Liver (tissue), 9 donors: Measurements from ENCODE around the gene FCGR2B. TPM values are rescaled to one million over a fixed set of nuclear protein-coding genes. Genes with fewer than 3 reads are reported as not detected.

Source experiments
- DNase-seq: peaks from one replicate; pipeline ENCODE4 v3.0.0-alpha.2; 2017; ENCODE audit warnings: low spot score
- H3K27ac ChIP-seq, 2 donors: one replicate each; pipeline ENCODE4 v1.7.0; 2013; ENCODE audit warnings: inconsistent platforms in 2 of 2, low read length in 2 of 2, control low read depth in 1 of 2, low read depth in 1 of 2, mild to moderate bottlenecking in 1 of 2
- H3K27me3 ChIP-seq, 4 donors: one replicate each; pipeline versions ENCODE4 v1.6.1 to v1.7.0; 2013; ENCODE audit warnings: low read length in 3 of 4, inconsistent platforms in 1 of 4, mild to moderate bottlenecking in 1 of 4, moderate library complexity in 1 of 4; ENCODE audit not compliant: control insufficient read depth in 4 of 4, insufficient read depth in 4 of 4
- H3K36me3 ChIP-seq, 4 donors: one replicate each; pipeline versions ENCODE4 v1.6.1 to v1.7.0; 2013; ENCODE audit warnings: low read length in 3 of 4, mild to moderate bottlenecking in 3 of 4, low read depth in 1 of 4, moderate library complexity in 1 of 4; ENCODE audit not compliant: control insufficient read depth in 4 of 4, insufficient read depth in 3 of 4
- H3K4me1 ChIP-seq, 4 donors: one replicate each; pipeline versions ENCODE4 v1.6.1 to v1.7.0; 2013; ENCODE audit warnings: low read length in 3 of 4, mild to moderate bottlenecking in 3 of 4, moderate library complexity in 1 of 4; ENCODE audit not compliant: control insufficient read depth in 4 of 4, insufficient read depth in 4 of 4
- H3K4me3 ChIP-seq, 3 donors: one replicate each; pipeline versions ENCODE4 v1.6.1 to v1.7.0; 2013; ENCODE audit warnings: low read length in 3 of 3, control low read depth in 1 of 3, low read depth in 1 of 3, mild to moderate bottlenecking in 1 of 3
- H3K9ac ChIP-seq, 2 donors: one replicate each; pipeline ENCODE4 v1.7.0; 2013; ENCODE audit warnings: low read length in 2 of 2, mild to moderate bottlenecking in 2 of 2, moderate library complexity in 2 of 2, control low read depth in 1 of 2, low read depth in 1 of 2
- H3K9me3 ChIP-seq, 4 donors: one replicate each; pipeline versions ENCODE4 v1.6.1 to v1.7.0; 2013; ENCODE audit warnings: low read length in 3 of 4; ENCODE audit not compliant: control insufficient read depth in 4 of 4
- CTCF ChIP-seq: fragments of 150-350 bp; IDR thresholded peaks from 2 replicates; pipeline ENCODE4 v1.5.1; 2017; ENCODE audit warnings: improper control_type of control experiment, low read depth, low read length; ENCODE audit not compliant: missing input control
- FOXA2 ChIP-seq: IDR thresholded peaks from 2 replicates; pipeline ENCODE4 v1.6.1; 2016; ENCODE audit warnings: antibody characterized with exemption
- GABPA ChIP-seq, 2 donors: IDR thresholded peaks in 1 of 2; conservative IDR thresholded peaks in 1 of 2; 2 replicates each; pipeline ENCODE4 v1.6.1; 2016; ENCODE audit warnings: antibody characterized with exemption in 2 of 2, mild to moderate bottlenecking in 1 of 2, moderate library complexity in 1 of 2
- HNF4A ChIP-seq, 2 donors: conservative IDR thresholded peaks; 2 replicates each; pipeline ENCODE4 v1.6.1; 2016; ENCODE audit warnings: antibody characterized with exemption in 2 of 2, mild to moderate bottlenecking in 2 of 2
- JUND ChIP-seq, 2 donors: IDR thresholded peaks; 2 replicates each; pipeline ENCODE4 v1.6.1; 2016; ENCODE audit warnings: antibody characterized with exemption in 2 of 2
- MAX ChIP-seq: IDR thresholded peaks from 2 replicates; pipeline ENCODE4 v1.6.1; 2016; ENCODE audit warnings: antibody characterized with exemption
- NR2F2 ChIP-seq: IDR thresholded peaks from 2 replicates; pipeline ENCODE4 v1.6.1; 2016; ENCODE audit warnings: antibody characterized with exemption
- RAD21 ChIP-seq, 2 donors: IDR thresholded peaks; 2 replicates each; pipeline ENCODE4 v1.6.1; 2016; ENCODE audit warnings: antibody characterized with exemption in 2 of 2, mild to moderate bottlenecking in 2 of 2
- REST ChIP-seq: IDR thresholded peaks from 2 replicates; pipeline ENCODE4 v1.6.1; 2016; ENCODE audit warnings: antibody characterized with exemption, mild to moderate bottlenecking
- RXRA ChIP-seq, 2 donors: IDR thresholded peaks; 2 replicates each; pipeline ENCODE4 v1.6.1; 2017 to 2018; ENCODE audit warnings: antibody characterized with exemption in 2 of 2, mild to moderate bottlenecking in 1 of 2
- SP1 ChIP-seq: IDR thresholded peaks from 2 replicates; pipeline ENCODE4 v1.6.1; 2018; ENCODE audit warnings: antibody characterized with exemption, mild to moderate bottlenecking
- TAF1 ChIP-seq: conservative IDR thresholded peaks from 2 replicates; pipeline ENCODE4 v1.6.1; 2016; ENCODE audit warnings: antibody characterized with exemption, mild to moderate bottlenecking
- YY1 ChIP-seq: IDR thresholded peaks from 2 replicates; pipeline ENCODE4 v1.6.1; 2016; ENCODE audit warnings: antibody characterized with exemption, mild to moderate bottlenecking
- ZBTB33 ChIP-seq: IDR thresholded peaks from 2 replicates; pipeline ENCODE4 v1.6.1; 2016; ENCODE audit warnings: antibody characterized with exemption
- WGBS: extraction: QIAGEN DNeasy Blood & Tissue Kit; methylation state at CpG from one replicate; pipeline ENCODE4 v1.1.7; 2013; 5-methylcytosine and 5-hydroxymethylcytosine counted together
- polyA plus RNA-seq, 2 donors: library from polyadenylated mRNA; stranded (reverse) in 1 of 2; unstranded in 1 of 2; fragments of 200-250 nt in 1 of 2; fragments of >200 nt in 1 of 2; fragmentation: Nextera tagmentation in 1 of 2; extraction: Ambion mirVana in 1 of 2; gene quantifications; one replicate each; pipeline versions ENCODE4 v1.2.1 to v1.2.3, GENCODE V29; 2013 to 2015
- total RNA-seq, 2 donors: library from RNA; depleted of rRNA; stranded (reverse); fragments of >200 nt; gene quantifications; one replicate each; pipeline ENCODE4 v1.2.3, GENCODE V29; 2014
- donor health status: healthy.
- donor health status: healthy.
- donor health status: healthy.
- donor health status: healthy.
- donor health status: healthy.

The FCGR2B gene
- total and polyA plus RNA-seq, 4 donors: 7.9 to 39.5 (median 25.0) TPM

GRCh38 chr1:161678500-161678899 lies 15.6 kb downstream of the FCGR2B start:
- TF ChIP-seq HNF4A (conservative IDR thresholded peaks at IDR 0.05) (no peak), JUND (IDR thresholded peaks at IDR 0.05) (no peak), RAD21 (IDR thresholded peaks at IDR 0.05) (no peak), TAF1 (no peak), GABPA (IDR thresholded peaks at IDR 0.05 in 1 of 2, conservative IDR thresholded peaks at IDR 0.05 in 1 of 2) (no peak), REST (no peak), SP1 (no peak), ZBTB33 (no peak), MAX (no peak), CTCF (no peak), NR2F2 (peak; percentile 72), FOXA2 (no peak), RXRA (IDR thresholded peaks at IDR 0.05) (peak; percentile 14 to 33)

GRCh38 chr1:161681879-161682278 lies 18.9 kb downstream of the FCGR2B start:
- Histone ChIP-seq H3K4me1 (peaks cover 3 to 18% (median 12%) of the 10 kb centered on the region in 4 donors), H3K9me3 (no peaks in the 10 kb centered on the region), H3K4me3 (no peak overlapping the region), H3K36me3 (no peaks in the 10 kb centered on the region), H3K27me3 (no peaks in the 10 kb centered on the region), H3K27ac (no peak overlapping the region), H3K9ac (no peak overlapping the region)
- no peak for DNase-seq
- WGBS: 77% methylated on average over 3 of the region's 3 CpGs
- TF ChIP-seq TAF1: no peak
- no peak for TF ChIP-seq JUND (IDR thresholded peaks at IDR 0.05)
- no peak for TF ChIP-seq NR2F2
- no peak for TF ChIP-seq RAD21 (IDR thresholded peaks at IDR 0.05)
- TF ChIP-seq REST: no peak
- TF ChIP-seq CTCF: no peak
- no peak for TF ChIP-seq YY1
- TF ChIP-seq GABPA (IDR thresholded peaks at IDR 0.05 in 1 of 2, conservative IDR thresholded peaks at IDR 0.05 in 1 of 2): no peak
- TF ChIP-seq ZBTB33: no peak

More at GRCh38 chr1:161678500-161678899, 15.6 kb downstream of the FCGR2B start:
- Histone ChIP-seq H3K36me3 (no peaks in the 10 kb centered on the region), H3K9me3 (no peaks in the 10 kb centered on the region), H3K27me3 (no peaks in the 10 kb centered on the region), H3K9ac (no peak overlapping the region), H3K4me1 (peaks cover 4 to 24% (median 19%) of the 10 kb centered on the region in 4 donors), H3K27ac (no peak overlapping the region), H3K4me3 (no peak overlapping the region)
- no peak for DNase-seq
- WGBS: 70% methylated on average over 3 of the region's 3 CpGs
